Measurements from ENCODE around the gene TMPO. TPM values are rescaled to one million over a fixed set of nuclear protein-coding genes. Genes with fewer than 3 reads are reported as not detected.

Gene TMPO
- total and polyA plus RNA-seq, 2 experiments from 2014 or later, result 75.5 to 256 TPM

DNA sequence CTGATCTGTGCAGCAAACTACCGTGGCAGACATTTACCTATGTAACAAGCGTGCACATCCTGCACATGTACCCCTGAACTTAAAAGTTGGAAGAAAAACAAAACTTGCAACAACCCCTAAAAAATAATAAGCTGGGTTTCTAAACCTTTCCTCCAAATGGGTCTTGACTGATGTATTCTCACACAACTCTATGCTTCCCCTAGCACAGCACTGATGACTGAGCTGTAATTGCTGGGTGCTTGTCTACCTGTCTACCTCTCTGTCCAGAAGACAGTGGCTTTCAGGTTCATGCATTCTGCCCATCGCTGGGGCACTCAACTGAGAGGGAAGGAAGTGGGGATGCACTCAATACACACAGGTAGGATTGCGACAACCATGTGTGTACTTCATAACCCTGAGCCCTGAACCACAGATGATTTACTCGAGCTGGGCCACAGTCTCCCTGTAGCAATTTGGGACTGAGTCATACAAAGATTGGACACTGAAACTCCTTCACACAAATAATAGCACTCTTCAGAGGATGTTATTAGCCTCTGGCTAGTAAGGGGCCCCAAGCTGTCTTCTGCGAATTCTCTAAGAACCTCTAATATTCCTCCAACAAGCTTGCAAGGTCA, 44.8 kb upstream of the TMPO start:
- H3K4me3 Mint-ChIP-seq, result no peak overlapping the region
- Histone ChIP-seq H4K20me1 (replicated peaks; ENCODE audit: insufficient read depth) (no peaks in the 10 kb centered on the region), H3K4me2 (no peak overlapping the region), H3K79me2 (replicated peaks; ENCODE audit: insufficient read depth) (no peaks in the 10 kb centered on the region), H3K27ac (ENCODE audit: low read depth) (no peak overlapping the region), H2AFZ (no peak overlapping the region), H3F3A (replicated peaks; ENCODE audit: low read depth) (no peaks in the 10 kb centered on the region), H3K9me2 (ENCODE audit: insufficient read depth) (0 out of 2 replicates have a peak, but pooled peaks cover 4% of the 10 kb centered on the region), H3K4me1 (ENCODE audit: insufficient read depth) (no peaks in the 10 kb centered on the region), H3K27me3 (ENCODE audit: insufficient read depth) (no peaks in the 10 kb centered on the region), H3K36me3 (ENCODE audit: insufficient read depth) (no peaks in the 10 kb centered on the region), H3K4me3 (no peak overlapping the region)
- no peak for DNase-seq (ENCODE audit: low spot score)
- ATAC-seq, result no peak
- H3K36me3 Mint-ChIP-seq (ENCODE audit: low read depth), result no peaks in the 10 kb centered on the region
- no peaks in the 10 kb centered on the region for H3K4me1 Mint-ChIP-seq
- H3K27ac Mint-ChIP-seq, result no peak overlapping the region
- no peaks in the 10 kb centered on the region for H3K9me3 Mint-ChIP-seq
- TF ChIP-seq, protein P1, sequence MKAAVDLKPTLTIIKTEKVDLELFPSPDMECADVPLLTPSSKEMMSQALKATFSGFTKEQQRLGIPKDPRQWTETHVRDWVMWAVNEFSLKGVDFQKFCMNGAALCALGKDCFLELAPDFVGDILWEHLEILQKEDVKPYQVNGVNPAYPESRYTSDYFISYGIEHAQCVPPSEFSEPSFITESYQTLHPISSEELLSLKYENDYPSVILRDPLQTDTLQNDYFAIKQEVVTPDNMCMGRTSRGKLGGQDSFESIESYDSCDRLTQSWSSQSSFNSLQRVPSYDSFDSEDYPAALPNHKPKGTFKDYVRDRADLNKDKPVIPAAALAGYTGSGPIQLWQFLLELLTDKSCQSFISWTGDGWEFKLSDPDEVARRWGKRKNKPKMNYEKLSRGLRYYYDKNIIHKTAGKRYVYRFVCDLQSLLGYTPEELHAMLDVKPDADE (IDR thresholded peaks at IDR 0.05), result no peak
- TF ChIP-seq, protein P2, sequence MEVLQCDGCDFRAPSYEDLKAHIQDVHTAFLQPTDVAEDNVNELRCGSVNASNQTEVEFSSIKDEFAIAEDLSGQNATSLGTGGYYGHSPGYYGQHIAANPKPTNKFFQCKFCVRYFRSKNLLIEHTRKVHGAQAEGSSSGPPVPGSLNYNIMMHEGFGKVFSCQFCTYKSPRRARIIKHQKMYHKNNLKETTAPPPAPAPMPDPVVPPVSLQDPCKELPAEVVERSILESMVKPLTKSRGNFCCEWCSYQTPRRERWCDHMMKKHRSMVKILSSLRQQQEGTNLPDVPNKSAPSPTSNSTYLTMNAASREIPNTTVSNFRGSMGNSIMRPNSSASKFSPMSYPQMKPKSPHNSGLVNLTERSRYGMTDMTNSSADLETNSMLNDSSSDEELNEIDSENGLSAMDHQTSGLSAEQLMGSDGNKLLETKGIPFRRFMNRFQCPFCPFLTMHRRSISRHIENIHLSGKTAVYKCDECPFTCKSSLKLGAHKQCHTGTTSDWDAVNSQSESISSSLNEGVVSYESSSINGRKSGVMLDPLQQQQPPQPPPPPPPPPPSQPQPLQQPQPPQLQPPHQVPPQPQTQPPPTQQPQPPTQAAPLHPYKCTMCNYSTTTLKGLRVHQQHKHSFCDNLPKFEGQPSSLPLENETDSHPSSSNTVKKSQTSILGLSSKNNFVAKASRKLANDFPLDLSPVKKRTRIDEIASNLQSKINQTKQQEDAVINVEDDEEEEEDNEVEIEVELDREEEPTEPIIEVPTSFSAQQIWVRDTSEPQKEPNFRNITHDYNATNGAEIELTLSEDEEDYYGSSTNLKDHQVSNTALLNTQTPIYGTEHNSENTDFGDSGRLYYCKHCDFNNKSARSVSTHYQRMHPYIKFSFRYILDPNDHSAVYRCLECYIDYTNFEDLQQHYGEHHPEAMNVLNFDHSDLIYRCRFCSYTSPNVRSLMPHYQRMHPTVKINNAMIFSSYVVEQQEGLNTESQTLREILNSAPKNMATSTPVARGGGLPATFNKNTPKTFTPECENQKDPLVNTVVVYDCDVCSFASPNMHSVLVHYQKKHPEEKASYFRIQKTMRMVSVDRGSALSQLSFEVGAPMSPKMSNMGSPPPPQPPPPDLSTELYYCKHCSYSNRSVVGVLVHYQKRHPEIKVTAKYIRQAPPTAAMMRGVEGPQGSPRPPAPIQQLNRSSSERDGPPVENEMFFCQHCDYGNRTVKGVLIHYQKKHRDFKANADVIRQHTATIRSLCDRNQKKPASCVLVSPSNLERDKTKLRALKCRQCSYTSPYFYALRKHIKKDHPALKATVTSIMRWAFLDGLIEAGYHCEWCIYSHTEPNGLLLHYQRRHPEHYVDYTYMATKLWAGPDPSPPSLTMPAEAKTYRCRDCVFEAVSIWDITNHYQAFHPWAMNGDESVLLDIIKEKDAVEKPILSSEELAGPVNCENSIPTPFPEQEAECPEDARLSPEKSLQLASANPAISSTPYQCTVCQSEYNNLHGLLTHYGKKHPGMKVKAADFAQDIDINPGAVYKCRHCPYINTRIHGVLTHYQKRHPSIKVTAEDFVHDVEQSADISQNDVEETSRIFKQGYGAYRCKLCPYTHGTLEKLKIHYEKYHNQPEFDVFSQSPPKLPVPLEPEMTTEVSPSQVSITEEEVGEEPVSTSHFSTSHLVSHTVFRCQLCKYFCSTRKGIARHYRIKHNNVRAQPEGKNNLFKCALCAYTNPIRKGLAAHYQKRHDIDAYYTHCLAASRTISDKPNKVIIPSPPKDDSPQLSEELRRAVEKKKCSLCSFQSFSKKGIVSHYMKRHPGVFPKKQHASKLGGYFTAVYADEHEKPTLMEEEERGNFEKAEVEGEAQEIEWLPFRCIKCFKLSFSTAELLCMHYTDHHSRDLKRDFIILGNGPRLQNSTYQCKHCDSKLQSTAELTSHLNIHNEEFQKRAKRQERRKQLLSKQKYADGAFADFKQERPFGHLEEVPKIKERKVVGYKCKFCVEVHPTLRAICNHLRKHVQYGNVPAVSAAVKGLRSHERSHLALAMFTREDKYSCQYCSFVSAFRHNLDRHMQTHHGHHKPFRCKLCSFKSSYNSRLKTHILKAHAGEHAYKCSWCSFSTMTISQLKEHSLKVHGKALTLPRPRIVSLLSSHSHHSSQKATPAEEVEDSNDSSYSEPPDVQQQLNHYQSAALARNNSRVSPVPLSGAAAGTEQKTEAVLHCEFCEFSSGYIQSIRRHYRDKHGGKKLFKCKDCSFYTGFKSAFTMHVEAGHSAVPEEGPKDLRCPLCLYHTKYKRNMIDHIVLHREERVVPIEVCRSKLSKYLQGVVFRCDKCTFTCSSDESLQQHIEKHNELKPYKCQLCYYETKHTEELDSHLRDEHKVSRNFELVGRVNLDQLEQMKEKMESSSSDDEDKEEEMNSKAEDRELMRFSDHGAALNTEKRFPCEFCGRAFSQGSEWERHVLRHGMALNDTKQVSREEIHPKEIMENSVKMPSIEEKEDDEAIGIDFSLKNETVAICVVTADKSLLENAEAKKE (CRISPR knock-in tag; IDR thresholded peaks at IDR 0.05), result no peak
- TF ChIP-seq ZNF114 (CRISPR knock-in tag; IDR thresholded peaks at IDR 0.05) (no peak), JUNB (IDR thresholded peaks at IDR 0.05; ENCODE audit: unreplicated experiment) (no peak), CREB1 (CRISPR knock-in tag; IDR thresholded peaks at IDR 0.05; ENCODE audit: low read depth) (no peak), EZH2phosphoT487 (IDR thresholded peaks at IDR 0.05; ENCODE audit: unreplicated experiment) (no peak), ZNF331 (CRISPR knock-in tag; IDR thresholded peaks at IDR 0.05; ENCODE audit: low read depth) (no peak), EZH2 (IDR thresholded peaks at IDR 0.05; ENCODE audit: low read depth, unreplicated experiment) (no peak), POLR2AphosphoS5 (IDR thresholded peaks at IDR 0.05; ENCODE audit: low read depth) (no peak), NANOG (IDR thresholded peaks at IDR 0.05; ENCODE audit: borderline replicate concordance) (no peak), STAT1 (IDR thresholded peaks at IDR 0.05; ENCODE audit: unreplicated experiment) (no peak)
- TF ChIP-seq, protein P3, sequence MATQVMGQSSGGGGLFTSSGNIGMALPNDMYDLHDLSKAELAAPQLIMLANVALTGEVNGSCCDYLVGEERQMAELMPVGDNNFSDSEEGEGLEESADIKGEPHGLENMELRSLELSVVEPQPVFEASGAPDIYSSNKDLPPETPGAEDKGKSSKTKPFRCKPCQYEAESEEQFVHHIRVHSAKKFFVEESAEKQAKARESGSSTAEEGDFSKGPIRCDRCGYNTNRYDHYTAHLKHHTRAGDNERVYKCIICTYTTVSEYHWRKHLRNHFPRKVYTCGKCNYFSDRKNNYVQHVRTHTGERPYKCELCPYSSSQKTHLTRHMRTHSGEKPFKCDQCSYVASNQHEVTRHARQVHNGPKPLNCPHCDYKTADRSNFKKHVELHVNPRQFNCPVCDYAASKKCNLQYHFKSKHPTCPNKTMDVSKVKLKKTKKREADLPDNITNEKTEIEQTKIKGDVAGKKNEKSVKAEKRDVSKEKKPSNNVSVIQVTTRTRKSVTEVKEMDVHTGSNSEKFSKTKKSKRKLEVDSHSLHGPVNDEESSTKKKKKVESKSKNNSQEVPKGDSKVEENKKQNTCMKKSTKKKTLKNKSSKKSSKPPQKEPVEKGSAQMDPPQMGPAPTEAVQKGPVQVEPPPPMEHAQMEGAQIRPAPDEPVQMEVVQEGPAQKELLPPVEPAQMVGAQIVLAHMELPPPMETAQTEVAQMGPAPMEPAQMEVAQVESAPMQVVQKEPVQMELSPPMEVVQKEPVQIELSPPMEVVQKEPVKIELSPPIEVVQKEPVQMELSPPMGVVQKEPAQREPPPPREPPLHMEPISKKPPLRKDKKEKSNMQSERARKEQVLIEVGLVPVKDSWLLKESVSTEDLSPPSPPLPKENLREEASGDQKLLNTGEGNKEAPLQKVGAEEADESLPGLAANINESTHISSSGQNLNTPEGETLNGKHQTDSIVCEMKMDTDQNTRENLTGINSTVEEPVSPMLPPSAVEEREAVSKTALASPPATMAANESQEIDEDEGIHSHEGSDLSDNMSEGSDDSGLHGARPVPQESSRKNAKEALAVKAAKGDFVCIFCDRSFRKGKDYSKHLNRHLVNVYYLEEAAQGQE (IDR thresholded peaks at IDR 0.05; ENCODE audit: unreplicated experiment), result no peak
- TF ChIP-seq, protein P4, sequence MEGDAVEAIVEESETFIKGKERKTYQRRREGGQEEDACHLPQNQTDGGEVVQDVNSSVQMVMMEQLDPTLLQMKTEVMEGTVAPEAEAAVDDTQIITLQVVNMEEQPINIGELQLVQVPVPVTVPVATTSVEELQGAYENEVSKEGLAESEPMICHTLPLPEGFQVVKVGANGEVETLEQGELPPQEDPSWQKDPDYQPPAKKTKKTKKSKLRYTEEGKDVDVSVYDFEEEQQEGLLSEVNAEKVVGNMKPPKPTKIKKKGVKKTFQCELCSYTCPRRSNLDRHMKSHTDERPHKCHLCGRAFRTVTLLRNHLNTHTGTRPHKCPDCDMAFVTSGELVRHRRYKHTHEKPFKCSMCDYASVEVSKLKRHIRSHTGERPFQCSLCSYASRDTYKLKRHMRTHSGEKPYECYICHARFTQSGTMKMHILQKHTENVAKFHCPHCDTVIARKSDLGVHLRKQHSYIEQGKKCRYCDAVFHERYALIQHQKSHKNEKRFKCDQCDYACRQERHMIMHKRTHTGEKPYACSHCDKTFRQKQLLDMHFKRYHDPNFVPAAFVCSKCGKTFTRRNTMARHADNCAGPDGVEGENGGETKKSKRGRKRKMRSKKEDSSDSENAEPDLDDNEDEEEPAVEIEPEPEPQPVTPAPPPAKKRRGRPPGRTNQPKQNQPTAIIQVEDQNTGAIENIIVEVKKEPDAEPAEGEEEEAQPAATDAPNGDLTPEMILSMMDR (conservative IDR thresholded peaks at IDR 0.05; ENCODE audit: low read depth in 2 of 2), result no peak
- peaks cover 7% of the 10 kb centered on the region for H3K27me3 Mint-ChIP-seq (ENCODE audit: insufficient read depth, low read depth, poor library complexity)

All from GM23338 (cell line).